Panc1 (cell line): Measurements from ENCODE around the gene ALDH2. TPM values are rescaled to one million over a fixed set of nuclear protein-coding genes. Genes with fewer than 3 reads are reported as not detected.

Experiments used
- ATAC-seq: fragments of 200-7000 bp; cut with Tn5 transposase; 2 replicates; pipeline ENCODE4 v1.9.1; 2020; ENCODE audit warnings: mild to moderate bottlenecking, moderate library complexity
- BruUV-seq: library from RNA; stranded (reverse); fragments of 400-500 nt; replicated peaks from 2 replicates; lab custom pipeline; 2021; lab: Mats Ljungman, UMichigan
- CTCF ChIA-PET: fragments of 300-600 bp; sonication (Branson Sonifier 250); formaldehyde crosslinking; loops from one replicate; lab custom pipeline; 2022; ENCODE audit warnings: antibody characterized with exemption; lab: Charles Lee
- POLR2A ChIA-PET: fragments of 300-600 bp; sonication (Branson Sonifier 250); formaldehyde crosslinking; loops from one replicate; lab custom pipeline; 2022; ENCODE audit warnings: antibody characterized with exemption; lab: Charles Lee
- DNase-seq: peaks from one replicate; pipeline ENCODE4 v3.0.0-alpha.2; 2010; ENCODE audit warnings: low read depth, low spot score
- H3K27ac ChIP-seq: 2 replicates; pipeline ENCODE4 v1.5.1; 2011; ENCODE audit warnings: mild to moderate bottlenecking, low read length, inconsistent platforms
- H3K27me3 ChIP-seq: fragments of 200-500 bp; sonication (Bioruptor generic); 2 replicates; pipeline ENCODE4 v1.6.0; 2014; ENCODE audit warnings: low read length, inconsistent platforms; ENCODE audit not compliant: control insufficient read depth, insufficient read depth
- H3K36me3 ChIP-seq: fragments of 200-500 bp; sonication (Bioruptor generic); 2 replicates; pipeline ENCODE4 v1.5.1; 2014; ENCODE audit warnings: inconsistent platforms, mild to moderate bottlenecking, low read length, moderate library complexity; ENCODE audit not compliant: control insufficient read depth, insufficient read depth
- H3K4me1 ChIP-seq: 2 replicates; pipeline ENCODE4 v1.5.1; 2011; ENCODE audit warnings: inconsistent platforms, mild to moderate bottlenecking, low read length, moderate library complexity; ENCODE audit not compliant: control insufficient read depth, insufficient read depth
- H3K4me3 ChIP-seq, 2 experiments: 2 replicates each; pipeline ENCODE4 v1.5.1; 2011 to 2012; ENCODE audit warnings: low read depth in 2 of 2, low read length in 2 of 2, mild to moderate bottlenecking in 2 of 2, inconsistent platforms in 1 of 2, moderate library complexity in 1 of 2
- H3K9me3 ChIP-seq: fragments of 200-500 bp; sonication (Bioruptor generic); 2 replicates; pipeline ENCODE4 v1.5.1; 2014; ENCODE audit warnings: low read depth, mild to moderate bottlenecking, inconsistent platforms, low read length, moderate library complexity; ENCODE audit not compliant: control insufficient read depth, insufficient read depth
- CTCF ChIP-seq: fragments of 450-650 bp; IDR thresholded peaks from 2 replicates; pipeline ENCODE4 v1.5.1; 2017; ENCODE audit warnings: mild to moderate bottlenecking
- POLR2AphosphoS5 ChIP-seq: IDR thresholded peaks from 2 replicates; pipeline ENCODE4 v1.6.1; 2012; ENCODE audit warnings: mild to moderate bottlenecking, low read depth, low read length, moderate library complexity
- REST ChIP-seq, 2 experiments: IDR thresholded peaks; 2 replicates each; pipeline ENCODE4 v1.6.1; 2011 to 2012; ENCODE audit warnings: low read depth in 2 of 2, control low read depth in 1 of 2, low read length in 1 of 2, mild to moderate bottlenecking in 1 of 2, moderate library complexity in 1 of 2; ENCODE audit not compliant: insufficient read depth in 1 of 2
- SIN3A ChIP-seq: IDR thresholded peaks from 2 replicates; pipeline ENCODE4 v1.6.1; 2012; ENCODE audit warnings: low read depth, mild to moderate bottlenecking, low read length, moderate library complexity, borderline replicate concordance; ENCODE audit not compliant: insufficient read depth
- TCF7L2 ChIP-seq: IDR thresholded peaks from 2 replicates; pipeline ENCODE4 v1.6.1; 2011; ENCODE audit warnings: mild to moderate bottlenecking, low read depth, low read length, inconsistent platforms
- in situ Hi-C: cut with HindIII; loops from 2 replicates; pipeline ENCODE4 v1.10.0; 2016; ENCODE audit warnings: low sequenced_read_pairs, low pct_unique_long_range_greater_than_20kb
- intact Hi-C: fragments of 100-400 bp; cut with micrococcal nuclease; formaldehyde crosslinking; loops from one replicate; pipeline ENCODE4 v1.10.0; 2022; ENCODE audit not compliant: unreplicated experiment
- total RNA-seq: library from RNA; stranded (reverse); gene quantifications from one replicate; pipeline ENCODE4 v1.2.1, GENCODE V29; 2021; ENCODE audit not compliant: unreplicated experiment

ALDH2 gene
- total RNA-seq, 1 experiment from 2014 or later = 9.0 TPM

- Histone ChIP-seq H3K4me3 (no peak overlapping the region), H3K27ac (no peak overlapping the region), H3K9me3 (no peaks in the 10 kb centered on the region), H3K36me3 (no peaks in the 10 kb centered on the region), H3K4me1 (no peaks in the 10 kb centered on the region), H3K27me3 (no peaks in the 10 kb centered on the region)
- intact Hi-C loops = no loop called here
- DNase-seq = no peak
- POLR2A ChIA-PET = no interaction called here
- in situ Hi-C loops = no loop called here
- no peak for ATAC-seq
- TF ChIP-seq TCF7L2 = no peak
- TF ChIP-seq SIN3A = no peak
- TF ChIP-seq CTCF = no peak
- TF ChIP-seq REST (IDR thresholded peaks at IDR 0.05; ENCODE audit: insufficient read depth in 1 of 2, low read depth in 2 of 2, low read length in 1 of 2) = no peak
- TF ChIP-seq POLR2AphosphoS5 = no peak
- no TSS peak for BruUV-seq
- CTCF ChIA-PET = no interaction called here
These were observed 33.0 kb downstream of the ALDH2 start for GRCh38 chr12:111799758-111800157.

GRCh38 chr12:111803038-111803626 lies 36.4 kb downstream of the ALDH2 start:
- Histone ChIP-seq H3K27me3 (no peaks in the 10 kb centered on the region), H3K4me1 (no peaks in the 10 kb centered on the region), H3K9me3 (no peaks in the 10 kb centered on the region), H3K36me3 (no peaks in the 10 kb centered on the region), H3K27ac (no peak overlapping the region), H3K4me3 (no peak overlapping the region)
- POLR2A ChIA-PET = no interaction called here
- no peak for TF ChIP-seq SIN3A
- no peak for TF ChIP-seq TCF7L2
- TF ChIP-seq REST (IDR thresholded peaks at IDR 0.05; ENCODE audit: insufficient read depth in 1 of 2, low read depth in 2 of 2, low read length in 1 of 2) = no peak
- TF ChIP-seq POLR2AphosphoS5 = no peak
- no peak for TF ChIP-seq CTCF
- DNase-seq = no peak
- ATAC-seq = no peak
- CTCF ChIA-PET = no interaction called here
- in situ Hi-C loops = no loop called here
- no TSS peak for BruUV-seq
- intact Hi-C loops = no loop called here
